Measurements from ENCODE around the gene SH3BP5L.
A peak's percentile ranks its signal among the peaks of the same experiment; 100 is the strongest.

Gene SH3BP5L

GRCh38 chr1:248850536-248851251 lies 25.0 kb upstream of the SH3BP5L start:
- DNase-seq = no peak

- no peak for DNase-seq
These were observed 24.4 kb upstream of the SH3BP5L start for GRCh38 chr1:248850124-248850523.

DNA sequence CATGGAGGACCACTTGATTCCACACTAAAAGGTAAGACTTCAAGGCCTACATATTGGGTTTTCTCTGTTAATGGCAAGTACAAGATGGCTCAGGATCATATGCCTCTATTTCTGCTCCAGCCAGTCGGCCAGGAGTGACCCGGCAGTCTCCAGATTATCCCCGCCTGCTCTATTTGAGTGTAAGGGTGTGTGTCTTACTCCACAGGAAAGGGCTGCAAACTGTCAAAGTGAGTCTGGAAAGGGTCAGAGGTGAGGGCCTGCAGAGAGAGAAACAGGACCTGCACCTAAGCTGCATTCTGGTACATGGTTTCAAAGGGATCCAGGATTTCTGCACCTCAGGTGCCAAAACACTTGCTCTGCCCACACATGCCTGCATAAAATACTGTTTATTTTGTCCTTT lies 23.9 kb upstream of the SH3BP5L start:
- no peak for DNase-seq

DNA sequence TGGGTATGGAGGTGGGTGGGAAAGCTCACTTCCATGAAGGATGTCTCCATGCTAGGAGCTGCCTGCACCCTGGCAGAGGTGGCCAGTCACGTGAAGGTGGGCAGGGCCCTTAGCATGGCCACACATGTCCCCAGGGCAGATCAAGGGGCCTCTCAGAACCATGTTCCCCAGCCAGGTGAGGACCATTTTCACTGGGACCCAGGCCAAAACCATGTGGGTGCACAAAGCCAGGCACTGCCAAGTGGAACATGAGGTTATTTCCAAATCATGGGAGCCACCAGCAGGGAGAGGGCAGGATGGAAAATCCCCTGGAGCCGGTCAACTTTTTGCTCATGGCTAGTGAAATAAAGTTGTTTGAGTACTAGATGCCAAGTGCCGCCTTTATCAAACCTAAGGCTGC lies 23.4 kb upstream of the SH3BP5L start:
- no peak for DNase-seq

DNA sequence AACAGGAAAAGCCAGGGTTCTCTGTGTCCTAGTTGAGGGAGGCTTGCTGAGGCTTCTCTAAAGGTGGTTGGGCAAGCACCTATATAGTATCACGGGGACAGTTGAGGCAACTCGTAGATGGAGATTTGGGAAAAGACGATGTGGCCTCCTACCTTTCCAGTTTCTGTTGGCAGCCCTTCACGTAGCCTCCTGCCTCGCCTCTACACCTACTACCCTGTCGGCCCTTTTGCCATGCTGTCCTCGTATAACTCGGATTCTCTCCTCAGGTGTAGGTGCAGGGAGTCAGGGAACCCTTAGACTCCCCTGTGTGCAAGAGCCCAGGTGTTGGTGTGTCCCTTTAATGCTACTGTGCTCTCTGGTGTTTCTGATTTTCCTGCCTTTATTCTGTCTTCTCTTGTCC lies 22.9 kb upstream of the SH3BP5L start:
- DNase-seq = no peak

DNA sequence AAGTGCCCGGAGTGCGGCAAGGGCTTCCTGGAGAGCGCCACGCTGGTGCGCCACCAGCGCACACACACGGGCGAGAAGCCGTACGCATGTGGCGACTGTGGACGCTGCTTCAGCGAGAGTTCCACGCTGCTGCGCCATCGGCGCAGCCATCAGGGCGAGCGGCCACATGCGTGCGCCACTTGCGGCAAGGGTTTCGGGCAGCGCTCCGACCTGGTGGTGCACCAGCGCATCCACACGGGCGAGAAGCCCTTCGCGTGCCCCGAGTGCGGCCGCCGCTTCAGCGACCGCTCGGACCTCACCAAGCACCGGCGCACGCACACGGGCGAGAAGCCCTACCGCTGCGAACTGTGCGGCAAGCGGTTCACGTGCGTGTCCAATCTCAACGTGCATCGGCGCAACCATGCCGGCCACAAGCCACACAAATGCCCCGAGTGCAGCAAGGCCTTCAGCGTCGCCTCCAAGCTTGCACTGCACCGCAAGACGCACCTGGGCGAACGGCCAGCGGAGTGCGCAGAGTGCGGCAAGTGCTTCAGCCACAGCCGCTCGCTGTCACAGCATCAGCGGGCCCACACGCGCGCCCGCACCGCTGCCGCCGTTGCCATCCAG lies 22.3 kb upstream of the SH3BP5L start:
- DNase-seq = no peak

DNA sequence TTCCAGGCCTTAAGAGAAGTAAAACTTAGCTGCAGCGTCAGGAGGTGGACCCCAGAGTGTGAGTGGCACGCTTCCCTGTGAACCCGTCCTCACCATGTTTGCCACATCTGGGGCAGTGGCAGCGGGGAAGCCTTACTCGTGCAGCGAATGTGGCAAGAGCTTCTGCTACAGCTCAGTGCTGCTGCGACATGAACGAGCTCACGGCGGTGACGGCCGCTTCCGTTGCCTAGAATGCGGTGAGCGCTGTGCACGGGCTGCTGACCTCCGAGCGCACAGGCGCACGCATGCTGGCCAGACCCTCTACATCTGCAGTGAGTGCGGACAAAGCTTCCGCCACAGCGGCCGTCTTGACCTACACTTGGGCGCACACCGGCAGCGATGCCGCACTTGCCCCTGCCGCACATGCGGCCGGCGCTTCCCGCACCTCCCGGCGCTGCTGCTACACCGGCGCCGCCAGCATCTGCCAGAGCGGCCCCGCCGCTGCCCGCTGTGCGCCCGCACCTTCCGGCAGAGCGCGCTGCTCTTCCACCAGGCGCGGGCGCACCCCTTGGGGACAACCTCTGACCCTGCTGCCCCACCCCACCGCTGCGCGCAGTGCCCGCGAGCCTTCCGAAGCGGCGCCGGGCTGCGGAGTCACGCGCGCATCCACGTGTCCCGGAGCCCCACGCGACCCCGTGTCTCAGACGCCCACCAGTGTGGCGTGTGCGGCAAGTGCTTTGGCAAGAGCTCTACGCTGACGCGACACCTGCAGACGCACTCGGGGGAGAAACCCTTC lies 21.7 kb upstream of the SH3BP5L start:
- no peak for DNase-seq

DNA sequence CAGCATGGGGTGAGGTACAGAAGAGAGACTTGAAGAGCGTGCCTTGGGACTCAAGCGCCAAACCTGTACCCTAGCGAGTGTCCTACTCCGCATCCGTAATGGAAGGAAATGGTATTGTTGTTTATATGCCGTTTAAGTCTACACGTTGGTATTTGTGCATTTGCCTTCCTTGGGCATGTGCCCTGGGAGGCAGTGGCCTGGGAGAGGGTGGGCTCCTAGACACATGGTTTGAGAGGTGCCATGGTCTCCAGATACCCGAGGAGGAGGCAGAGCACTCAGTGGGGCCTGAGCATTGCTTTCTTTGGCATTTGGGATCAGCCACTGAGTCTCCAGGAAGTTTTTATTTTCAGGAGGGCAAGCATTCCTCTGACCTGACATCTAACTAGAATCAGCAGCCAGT lies 18.8 kb upstream of the SH3BP5L start:
- no peak for DNase-seq

DNA sequence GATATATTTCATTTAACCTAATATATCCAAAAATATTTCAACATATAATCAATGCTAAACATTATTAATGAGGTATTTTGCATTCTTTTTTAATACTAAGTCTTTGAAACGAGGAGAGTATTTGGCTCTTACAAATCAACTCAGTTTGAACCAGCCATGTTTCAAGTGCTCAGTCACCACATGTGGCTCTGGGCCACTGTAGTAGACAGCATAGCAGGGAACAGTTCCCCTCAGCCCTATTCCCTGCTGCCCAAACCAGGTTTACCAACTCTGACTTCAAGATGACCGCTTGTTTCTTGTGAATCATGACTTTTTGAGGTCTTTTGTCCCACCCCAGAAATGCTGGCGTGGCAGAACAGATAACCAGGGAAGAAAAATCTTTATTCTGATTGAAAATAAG lies 18.0 kb upstream of the SH3BP5L start:
- DNase-seq = no peak

- DNase-seq = no peak
These were observed 17.1 kb upstream of the SH3BP5L start for GRCh38 chr1:248842781-248843331.

- peak; percentile 67 for DNase-seq
These were observed 16.1 kb upstream of the SH3BP5L start for GRCh38 chr1:248841702-248842395.

DNA sequence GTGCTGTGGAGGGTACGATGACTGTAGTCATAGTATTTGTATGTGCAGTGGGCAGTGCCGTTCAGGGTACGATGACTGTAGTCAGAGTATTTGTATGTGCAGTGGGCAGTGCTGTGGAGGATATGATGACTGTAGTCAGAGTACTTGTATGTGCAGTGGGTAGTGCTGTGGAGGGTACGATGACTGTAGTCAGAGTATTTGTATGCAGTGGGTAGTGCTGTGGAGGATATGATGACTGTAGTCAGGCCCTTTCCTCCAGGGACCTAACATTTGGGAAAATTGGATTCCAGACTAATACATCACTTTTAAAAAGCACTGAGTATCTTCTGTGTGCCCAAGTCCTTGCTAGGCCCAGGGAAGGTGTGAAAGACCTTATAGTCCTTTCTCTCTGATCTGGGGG lies 15.2 kb upstream of the SH3BP5L start:
- DNase-seq = no peak

DNA sequence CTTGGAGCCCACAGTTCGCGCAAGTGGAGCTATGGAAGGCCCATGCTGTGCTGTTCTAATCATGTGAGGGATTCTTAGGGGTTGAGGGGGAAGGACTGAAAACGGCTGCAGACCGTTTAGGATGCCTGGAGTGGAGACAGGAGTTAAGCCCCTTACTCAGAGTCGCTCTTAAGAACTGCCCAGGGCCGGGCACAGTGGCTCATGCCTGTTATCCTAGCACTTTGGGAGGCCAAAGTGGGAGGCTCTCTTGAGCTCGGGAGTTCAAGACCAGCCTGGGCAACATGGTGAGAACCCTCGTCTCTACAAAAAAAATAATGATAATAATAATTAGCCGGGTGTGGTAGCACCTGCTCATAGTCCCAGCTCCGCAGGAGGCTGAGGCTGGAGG lies 13.4 kb upstream of the SH3BP5L start:
- no peak for DNase-seq

DNA sequence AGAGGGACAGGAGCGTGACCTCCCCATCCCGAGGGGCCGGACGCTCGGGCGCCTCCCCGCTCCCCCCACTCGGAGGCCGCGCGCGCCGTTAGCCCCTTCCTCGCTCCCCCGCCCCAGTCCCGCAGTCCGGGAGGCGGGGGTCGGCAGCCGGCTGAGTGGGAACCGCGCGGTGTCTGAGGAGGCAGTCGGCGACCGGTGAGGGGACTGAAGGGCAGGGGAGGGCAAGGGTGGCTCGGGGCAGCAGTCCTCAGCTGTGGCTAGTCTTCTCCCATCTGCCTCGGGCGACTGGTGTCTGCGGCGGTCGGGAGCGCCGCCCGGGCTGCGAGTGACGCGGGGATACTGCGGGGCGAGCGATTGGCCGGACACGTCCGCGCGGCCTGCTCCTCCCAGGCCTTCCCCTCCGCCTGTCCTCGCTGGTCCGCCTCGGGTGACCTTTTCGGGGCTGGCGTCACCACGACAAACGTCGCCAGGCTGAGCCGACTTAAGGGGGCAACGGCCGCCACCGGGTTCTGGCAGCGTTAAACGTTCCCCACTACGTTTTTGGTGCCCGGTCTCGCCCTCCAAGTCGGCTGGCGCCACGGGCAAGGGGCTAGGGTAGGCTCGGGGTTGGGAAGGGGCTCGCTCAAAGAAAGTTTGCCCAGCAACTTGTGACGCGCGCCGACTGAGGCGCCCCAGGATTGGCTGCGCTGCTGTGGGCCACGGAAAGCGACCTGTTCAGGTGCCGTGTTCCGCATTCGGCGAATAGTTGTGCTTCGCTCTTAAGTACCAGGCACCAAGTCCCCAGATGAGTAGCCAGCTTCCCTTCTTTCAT lies 12.8 kb upstream of the SH3BP5L start:
- DNase-seq = peak; percentile 95

- peak; percentile 100 for DNase-seq
These were observed 12.2 kb upstream of the SH3BP5L start, which contains the start of gene ZNF672 for GRCh38 chr1:248837781-248838356. TSS of gene ZNF672 (plus strand) at chr1:248838224. CDS start at chr1:248847275, 9,051 bp downstream.

DNA sequence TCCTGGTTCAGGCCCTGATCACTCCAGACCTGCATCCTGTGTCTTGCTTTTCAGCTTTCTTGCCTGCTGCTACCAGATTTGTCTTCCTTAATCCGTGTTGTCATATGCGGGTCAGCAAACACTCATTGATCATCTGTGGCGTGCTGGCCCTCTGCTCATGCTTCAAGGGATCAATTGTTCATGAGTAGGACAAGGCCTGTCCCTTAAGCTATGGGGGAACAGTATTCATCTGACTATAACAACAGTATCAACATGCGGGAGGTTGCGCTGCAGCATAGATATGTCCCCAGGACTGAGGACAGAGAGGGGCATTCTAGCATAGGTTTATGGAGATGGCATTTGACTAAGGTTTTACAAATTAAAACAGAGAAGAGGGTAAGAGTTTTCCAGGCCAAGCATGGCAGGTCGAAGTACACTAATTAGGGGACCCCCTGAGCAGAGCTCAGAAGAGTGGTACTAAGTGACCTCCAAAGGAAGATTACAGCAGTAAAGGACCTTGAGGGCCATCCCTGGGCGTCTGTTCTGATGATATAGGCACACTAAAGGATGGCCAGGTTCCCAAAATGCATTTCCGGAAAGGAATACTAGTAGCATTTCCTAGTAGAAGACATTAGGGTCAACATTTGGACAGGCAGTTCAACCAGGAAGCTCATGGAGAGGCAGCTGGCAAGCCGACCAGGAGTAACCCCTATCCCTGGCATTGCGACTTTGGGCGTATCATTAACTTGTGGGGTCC lies 11.5 kb upstream of the SH3BP5L start:
- peak; percentile 58 for DNase-seq

GRCh38 chr1:248834343-248834940 lies 8.7 kb upstream of the SH3BP5L start:
- peak; percentile 60 for DNase-seq

GRCh38 chr1:248831842-248832241 lies 6.1 kb upstream of the SH3BP5L start:
- no peak for DNase-seq

DNA sequence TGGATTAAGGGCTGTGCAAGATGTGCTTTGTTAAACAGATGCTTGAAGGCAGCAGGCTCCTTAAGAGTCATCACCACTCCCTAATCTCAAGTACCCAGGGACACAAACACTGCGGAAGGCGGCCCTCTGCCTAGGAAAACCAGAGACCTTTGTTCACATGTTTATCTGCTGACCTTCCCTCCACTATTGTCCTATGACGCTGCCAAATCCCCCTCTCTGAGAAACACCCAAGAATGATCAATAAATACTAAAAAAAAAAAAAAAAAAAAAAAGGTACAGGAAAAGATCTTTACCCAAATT lies 5.0 kb upstream of the SH3BP5L start:
- peak; percentile 80 for DNase-seq

DNA sequence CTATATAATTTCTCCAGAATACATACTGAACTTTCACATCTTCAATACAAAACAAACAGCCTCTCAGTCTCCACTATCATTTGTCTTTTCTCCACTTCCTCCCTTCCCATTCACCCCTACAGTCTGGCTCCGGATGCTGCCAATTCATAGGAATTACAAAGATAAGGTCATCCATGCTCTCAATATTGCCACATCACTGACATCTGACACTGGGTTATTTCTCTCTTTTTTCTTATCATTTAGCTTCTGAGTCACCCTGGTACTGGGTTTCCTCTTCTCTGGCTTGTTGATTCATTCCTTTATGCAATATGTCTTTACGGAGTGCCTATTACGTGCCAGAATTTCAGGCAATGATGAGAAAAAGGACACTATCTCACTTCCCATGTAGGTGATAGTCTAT lies 3.1 kb upstream of the SH3BP5L start:
- DNase-seq = no peak

- DNase-seq = no peak
These were observed 174 bp downstream of the SH3BP5L start for GRCh38 chr1:248825573-248825908.

Data from NCI-H82 (cell line).